ENCODE measurements around the gene TMED5. TPM values are rescaled to one million over a fixed set of nuclear protein-coding genes. Genes with fewer than 3 reads are reported as not detected.
"Not testable (repeated sequence)": the region's sequence is repeated elsewhere in the genome, so short reads cannot be mapped to it uniquely, and the experiment has no call there.

The TMED5 gene
- total RNA-seq, 4 donors from 2014 or later, result 99.5 to 150 (median 127) TPM

- H3K4me1 ChIP-seq, result peaks cover 34 to 36% of the 10 kb centered on the region in 2 donors
- H3K27me3 ChIP-seq, result no peaks in the 10 kb centered on the region
- ATAC-seq (no peak), DNase-seq (no peak)
- H3K4me3 ChIP-seq, result peak overlapping the region; percentile 67 to 99 (median 94)
- no peaks in the 10 kb centered on the region for H3K36me3 ChIP-seq
- intact Hi-C loops (cut with DNase I; ENCODE audit: low total_unique reads) (no loop called here), in situ Hi-C loops (cut with MboI; ENCODE audit: low sequenced_read_pairs in 4 of 4) (loop anchor here in 3 of 4 donors (5.0 to 25.0 kb wide), 3 partner anchors 93 to 341 kb away; partner anchors contain the start of gene RPL5 (in 1 of the 3))
- H3K9me3 ChIP-seq, result no peaks in the 10 kb centered on the region
- peak overlapping the region; percentile 93 to 100 (median 100) for H3K27ac ChIP-seq
- TF ChIP-seq CTCF (IDR thresholded peaks at IDR 0.05 in 4 of 5, conservative IDR thresholded peaks at IDR 0.05 in 1 of 5), result no peak
- no peak for TF ChIP-seq POLR2A (IDR thresholded peaks at IDR 0.05)
Observed at GRCh38 chr1:93177991-93178390, 2.2 kb downstream of the TMED5 start.

GRCh38 chr1:93174638-93175037 is 5.6 kb downstream of the TMED5 start:
- H3K9me3 ChIP-seq; DNase-seq; H3K36me3 ChIP-seq; intact Hi-C loops (cut with DNase I; ENCODE audit: low total_unique reads); H3K27me3 ChIP-seq; H3K27ac ChIP-seq; H3K4me3 ChIP-seq; ATAC-seq: not testable (repeated sequence)
- in situ Hi-C loops (cut with MboI; ENCODE audit: low sequenced_read_pairs in 4 of 4), result loop anchor here in 3 of 4 donors (5.0 to 25.0 kb wide), 3 partner anchors 90 to 337 kb away; partner anchors contain the start of gene RPL5 (in 1 of the 3)
- H3K4me1 ChIP-seq, result peaks cover 36 to 41% of the 10 kb centered on the region in 2 donors

GRCh38 chr1:93172778-93173177 is 7.4 kb downstream of the TMED5 start:
- no peak for DNase-seq
- Histone ChIP-seq H3K4me3 (no peak overlapping the region), H3K27me3 (no peaks in the 10 kb centered on the region), H3K27ac (no peak overlapping the region), H3K36me3 (no peaks in the 10 kb centered on the region), H3K4me1 (peaks cover 28 to 31% of the 10 kb centered on the region in 2 donors), H3K9me3 (no peaks in the 10 kb centered on the region)
- TF ChIP-seq CTCF (IDR thresholded peaks at IDR 0.05 in 4 of 5, conservative IDR thresholded peaks at IDR 0.05 in 1 of 5), result no peak
- TF ChIP-seq POLR2A (IDR thresholded peaks at IDR 0.05), result no peak
- intact Hi-C loops (cut with DNase I; ENCODE audit: low total_unique reads) (no loop called here), in situ Hi-C loops (cut with MboI; ENCODE audit: low sequenced_read_pairs in 4 of 4) (loop anchor here in 2 of 4 donors (10.0 kb wide), 1 partner anchor 88 kb away; no protein-coding TSS in a partner anchor)
- no peak for ATAC-seq

- no peaks in the 10 kb centered on the region for H3K27me3 ChIP-seq
- intact Hi-C loops (cut with DNase I; ENCODE audit: low total_unique reads), result no loop called here
- no peak for ATAC-seq
- DNase-seq, result no peak
- in situ Hi-C loops (cut with MboI; ENCODE audit: low sequenced_read_pairs in 4 of 4), result loop anchor here in 2 of 4 donors (10.0 kb wide), 1 partner anchor 87 kb away; no protein-coding TSS in a partner anchor
- no peaks in the 10 kb centered on the region for H3K9me3 ChIP-seq
- peaks cover 20 to 24% of the 10 kb centered on the region in 2 donors for H3K4me1 ChIP-seq
- H3K36me3 ChIP-seq, result no peaks in the 10 kb centered on the region
- no peak overlapping the region for H3K27ac ChIP-seq
- TF ChIP-seq CTCF (IDR thresholded peaks at IDR 0.05 in 4 of 5, conservative IDR thresholded peaks at IDR 0.05 in 1 of 5) (no peak), POLR2A (IDR thresholded peaks at IDR 0.05) (no peak)
- no peak overlapping the region for H3K4me3 ChIP-seq
Observed at GRCh38 chr1:93171549-93172034, 8.6 kb downstream of the TMED5 start.

- H3K4me3 ChIP-seq; H3K36me3 ChIP-seq; H3K9me3 ChIP-seq; intact Hi-C loops (cut with DNase I; ENCODE audit: low total_unique reads); H3K27ac ChIP-seq; DNase-seq; H3K27me3 ChIP-seq; ATAC-seq: not testable (repeated sequence)
- peaks cover 15 to 20% of the 10 kb centered on the region in 2 donors for H3K4me1 ChIP-seq
- in situ Hi-C loops (cut with MboI; ENCODE audit: low sequenced_read_pairs in 4 of 4), result loop anchor here in 2 of 4 donors (10.0 kb wide), 1 partner anchor 85 kb away; no protein-coding TSS in a partner anchor
Observed at GRCh38 chr1:93170141-93170678, 10.0 kb downstream of the TMED5 start.

Measured in gastrocnemius medialis (tissue), 4 donors.